T-cell (primary cell): ENCODE data around the gene FAM72A. TPM values are rescaled to one million over a fixed set of nuclear protein-coding genes. Genes with fewer than 3 reads are reported as not detected.

Source experiments
- ATAC-seq, 4 experiments: fragments of 200-7000 bp in 3 of 4; fragments of 150-1000 bp in 1 of 4; cut with Tn5 transposase; replicated peaks in 1 of 4; 1 replicate in 3 of 4; 2 replicates in 1 of 4; pipeline ENCODE4 v1.10.0; 2021; ENCODE audit warnings: moderate library complexity in 3 of 4, mild to moderate bottlenecking in 2 of 4, moderate number of reproducible peaks in 1 of 4
- CTCF ChIA-PET, 2 donors: fragments of 300-600 bp; sonication (Branson Sonifier 250); formaldehyde crosslinking; loops; one replicate each; lab custom pipeline; 2022; ENCODE audit warnings: antibody characterized with exemption in 2 of 2; lab: Charles Lee
- POLR2A ChIA-PET, 2 donors: fragments of 300-600 bp; sonication (Branson Sonifier 250); formaldehyde crosslinking; loops; one replicate each; lab custom pipeline; 2022; ENCODE audit warnings: antibody characterized with exemption in 2 of 2; lab: Charles Lee
- DNase-seq, 35 experiments: peaks; one replicate each; pipeline versions ENCODE4 v3.0.0 to v3.0.0-alpha.2; 2013 to 2023
- H3K27ac ChIP-seq: one replicate; pipeline ENCODE4 v1.5.1; 2013; ENCODE audit warnings: low read length
- H3K27me3 ChIP-seq, 2 experiments: replicated peaks in 1 of 2; 1 replicate in 1 of 2; 2 replicates in 1 of 2; pipeline versions ENCODE4 v1.6.1 to v1.7.0; 2013; ENCODE audit warnings: low read length in 1 of 2, mixed read lengths in 1 of 2; ENCODE audit not compliant: control insufficient read depth in 2 of 2, insufficient read depth in 2 of 2; ENCODE audit errors: extremely low read depth in 1 of 2
- H3K36me3 ChIP-seq, 2 donors: 1 replicate in 1 of 2; 2 replicates in 1 of 2; pipeline versions ENCODE4 v1.6.1 to v1.7.0; 2013; ENCODE audit warnings: low read length in 1 of 2; ENCODE audit not compliant: control insufficient read depth in 2 of 2, insufficient read depth in 1 of 2; ENCODE audit errors: extremely low read depth in 1 of 2
- H3K4me1 ChIP-seq, 2 experiments: 1 replicate in 1 of 2; 2 replicates in 1 of 2; pipeline versions ENCODE4 v1.6.1 to v1.7.0; 2013; ENCODE audit warnings: low read length in 2 of 2, mixed read lengths in 1 of 2; ENCODE audit not compliant: insufficient read depth in 2 of 2, control insufficient read depth in 1 of 2; ENCODE audit errors: extremely low read depth in 1 of 2
- H3K4me3 ChIP-seq, 2 donors: 1 replicate in 1 of 2; 2 replicates in 1 of 2; pipeline versions ENCODE4 v1.5.1 to v1.7.0; 2013; ENCODE audit warnings: mild to moderate bottlenecking in 2 of 2, low read length in 1 of 2, moderate library complexity in 1 of 2; ENCODE audit not compliant: control insufficient read depth in 1 of 2; ENCODE audit errors: extremely low read depth in 1 of 2
- H3K9me3 ChIP-seq: 2 replicates; pipeline ENCODE4 v1.7.0; 2013
- H3K27ac Mint-ChIP-seq, 2 donors: one replicate each; pipeline ENCODE4 v1.8.0; 2020 to 2021; ENCODE audit warnings: mild to moderate bottlenecking in 2 of 2, mixed read lengths in 2 of 2
- H3K27me3 Mint-ChIP-seq, 2 donors: one replicate each; pipeline ENCODE4 v1.8.0; 2021 to 2022; ENCODE audit warnings: mixed read lengths in 2 of 2
- H3K36me3 Mint-ChIP-seq: one replicate; pipeline ENCODE4 v1.8.0; 2021; ENCODE audit warnings: mixed read lengths
- H3K4me1 Mint-ChIP-seq, 3 donors: one replicate each; pipeline ENCODE4 v1.8.0; 2020 to 2022; ENCODE audit warnings: mixed read lengths in 3 of 3, mild to moderate bottlenecking in 1 of 3
- H3K4me3 Mint-ChIP-seq, 3 donors: one replicate each; pipeline ENCODE4 v1.8.0; 2020 to 2022; ENCODE audit warnings: mild to moderate bottlenecking in 3 of 3, mixed read lengths in 3 of 3, moderate library complexity in 3 of 3
- H3K9me3 Mint-ChIP-seq, 3 donors: one replicate each; pipeline ENCODE4 v1.8.0; 2020 to 2022; ENCODE audit warnings: mixed read lengths in 3 of 3
- WGBS: methylation state at CpG from one replicate; pipeline ENCODE4 v1.1.5; 2013; ENCODE audit warnings: missing lambda C conversion rate; ENCODE audit not compliant: insufficient coverage; 5-methylcytosine and 5-hydroxymethylcytosine counted together
- total RNA-seq, 35 experiments: library from RNA in 6 of 35; stranded (reverse) in 6 of 35; fragments of 120-200 nt in 1 of 35; gene quantifications; one replicate each; pipeline versions ENCODE4 v1.2.1 to v1.2.4 and lab custom pipeline; 2013 to 2026

FAM72A gene
- total RNA-seq, 5 donors from 2014 or later (not counting 1 experiment from before 2014, with no cell fraction given), result 0.30 to 1.7 (median 1.5) TPM

- Mint-ChIP-seq H3K36me3 (no peaks in the 10 kb centered on the region), H3K27me3 (peaks cover 17 to 42% of the 10 kb centered on the region in 2 donors), H3K4me1 (peaks cover 0 to 4% (median 0%) of the 10 kb centered on the region in 3 donors), H3K4me3 (no peak overlapping the region), H3K9me3 (peaks cover 0 to 5% (median 0%) of the 10 kb centered on the region in 3 donors), H3K27ac (no peak overlapping the region)
- peaks cover 0 to 5% of the 10 kb centered on the region in 2 experiments for H3K4me1 ChIP-seq
- peaks cover 0 to 11% of the 10 kb centered on the region in 2 experiments for H3K27me3 ChIP-seq
- no peak for ATAC-seq
- no CpG with 5 or more reads among the region's 2 CpGs for WGBS
- H3K27ac ChIP-seq, result no peak overlapping the region
- no peaks in the 10 kb centered on the region for H3K36me3 ChIP-seq
- H3K9me3 ChIP-seq, result no peaks in the 10 kb centered on the region
- ChIA-PET POLR2A (no interaction called here), CTCF (no interaction called here)
- H3K4me3 ChIP-seq, result no peak overlapping the region
- DNase-seq, result no peak
Observed at GRCh38 chr1:206142770-206143169, 59.9 kb downstream of the FAM72A start.

GRCh38 chr1:206142011-206142410, 60.6 kb downstream of the FAM72A start:
- Histone ChIP-seq H3K27me3 (peaks cover 0 to 11% of the 10 kb centered on the region in 2 experiments), H3K9me3 (no peaks in the 10 kb centered on the region), H3K4me3 (no peak overlapping the region), H3K27ac (no peak overlapping the region), H3K4me1 (peaks cover 0 to 5% of the 10 kb centered on the region in 2 experiments), H3K36me3 (no peaks in the 10 kb centered on the region)
- no CpG with 5 or more reads among the region's 3 CpGs for WGBS
- H3K9me3 Mint-ChIP-seq, result peaks cover 0 to under 1% (median 0%) of the 10 kb centered on the region in 3 donors
- H3K36me3 Mint-ChIP-seq, result no peaks in the 10 kb centered on the region
- H3K27me3 Mint-ChIP-seq, result peaks cover 21 to 42% of the 10 kb centered on the region in 2 donors
- DNase-seq (no peak), ATAC-seq (no peak)
- H3K27ac Mint-ChIP-seq, result no peak overlapping the region
- POLR2A ChIA-PET, result no interaction called here
- no peak overlapping the region for H3K4me3 Mint-ChIP-seq
- CTCF ChIA-PET, result no interaction called here
- peaks cover 0 to 4% (median 0%) of the 10 kb centered on the region in 3 donors for H3K4me1 Mint-ChIP-seq

GRCh38 chr1:206136241-206136640, 66.4 kb downstream of the FAM72A start:
- CTCF ChIA-PET, result no interaction called here
- ATAC-seq, result no peak
- H3K9me3 Mint-ChIP-seq, result no peaks in the 10 kb centered on the region
- Histone ChIP-seq H3K27me3 (peaks cover 0 to 18% of the 10 kb centered on the region in 2 experiments), H3K36me3 (no peaks in the 10 kb centered on the region), H3K4me1 (peaks cover 0 to under 1% of the 10 kb centered on the region in 2 experiments), H3K4me3 (no peak overlapping the region), H3K27ac (no peak overlapping the region), H3K9me3 (no peaks in the 10 kb centered on the region)
- no peak overlapping the region for H3K27ac Mint-ChIP-seq
- H3K4me1 Mint-ChIP-seq, result no peaks in the 10 kb centered on the region
- H3K4me3 Mint-ChIP-seq, result no peak overlapping the region
- no peak for DNase-seq
- WGBS, result no CpG with 5 or more reads among the region's 2 CpGs
- H3K27me3 Mint-ChIP-seq, result peaks cover 20 to 34% of the 10 kb centered on the region in 2 donors
- H3K36me3 Mint-ChIP-seq, result no peaks in the 10 kb centered on the region
- POLR2A ChIA-PET, result no interaction called here

Other genes starting within 250 kb of the FAM72A start
- gene RAB7B, start 199.4 kb downstream of the FAM72A start, total RNA-seq, result under 1 TPM in 2 of 5 donors, not detected in 3; 0.15 to 0.22 TPM
- gene CTSE, start 178.9 kb downstream of the FAM72A start, total RNA-seq, result under 1 TPM in 2 of 5 donors, not detected in 3; 0.13 to 0.20 TPM
- 1 to 10 TPM in 2 of 5 donors, under 1 TPM in 2, not detected in 1; 0.28 to 1.6 (median 1.2) TPM for gene RHEX, start 149.7 kb downstream of the FAM72A start, total RNA-seq
- gene AVPR1B, start 85.5 kb downstream of the FAM72A start, total RNA-seq, result under 1 TPM in 2 of 5 donors, not detected in 3; 0.12 to 0.33 TPM
- 10 to 100 TPM; 26.1 to 37.0 (median 32.9) TPM for gene SRGAP2, start 702 bp upstream of the FAM72A start, total RNA-seq